ENCODE measurements around the gene PLAGL1.

GRCh38 chr6:144006736-144007477 lies 1.2 kb downstream of the PLAGL1 start:
- TF ChIP-seq CTCF (IDR thresholded peaks at IDR 0.05) (no peak), POLR2A (IDR thresholded peaks at IDR 0.05) (no peak)

Data from lower leg skin (tissue), 3 donors.